ENCODE measurements around the gene PARD6G. TPM values are rescaled to one million over a fixed set of nuclear protein-coding genes. Genes with fewer than 3 reads are reported as not detected.

Gene PARD6G
- total RNA-seq, 1 donor from 2014 or later: 29.6 TPM

- no peaks in the 10 kb centered on the region for H3K36me3 ChIP-seq (ENCODE audit: insufficient read depth, low read length)
- peaks cover 20% of the 10 kb centered on the region for H4K20me1 ChIP-seq (ENCODE audit: insufficient read depth, low read length)
- H3K4me3 Mint-ChIP-seq (ENCODE audit: unreplicated experiment): no peak overlapping the region
- peaks cover 10% of the 10 kb centered on the region for H3K4me1 Mint-ChIP-seq (ENCODE audit: low read depth, unreplicated experiment)
- no peaks in the 10 kb centered on the region for H3K4me1 ChIP-seq (ENCODE audit: insufficient read depth, low read length)
- no peaks in the 10 kb centered on the region for H3K9me3 ChIP-seq (ENCODE audit: insufficient read depth, low read depth, low read length)
- no peaks in the 10 kb centered on the region for H3K27me3 Mint-ChIP-seq (ENCODE audit: low read depth, unreplicated experiment)
- no peak overlapping the region for H3K4me2 ChIP-seq (ENCODE audit: low read length)
- H2AFZ ChIP-seq (ENCODE audit: low read depth, low read length): no peak overlapping the region
- no peak for FAIRE-seq
- DNase-seq (ENCODE audit: low read depth): no peak
- H3K79me2 ChIP-seq (ENCODE audit: insufficient read depth, low read length): no peaks in the 10 kb centered on the region
- H3K27me3 ChIP-seq (ENCODE audit: insufficient read depth, low read length): no peaks in the 10 kb centered on the region
- peaks cover 7% of the 10 kb centered on the region for H3K36me3 Mint-ChIP-seq (ENCODE audit: low read depth, unreplicated experiment)
- H3K27ac ChIP-seq (ENCODE audit: low read depth, low read length): no peak overlapping the region
- TF ChIP-seq CTCF (IDR thresholded peaks at IDR 0.05; ENCODE audit: insufficient read depth, low read depth, low read length) (no peak), EZH2 (IDR thresholded peaks at IDR 0.05; ENCODE audit: insufficient read depth, low read length) (no peak)
- no peak overlapping the region for H3K4me3 ChIP-seq (ENCODE audit: insufficient read depth, low read depth, low read length)
- H3K9ac ChIP-seq (ENCODE audit: low read length): no peak overlapping the region
- no peaks in the 10 kb centered on the region for H3K9me3 Mint-ChIP-seq (ENCODE audit: unreplicated experiment)
- peak overlapping the region; percentile 77 for H3K27ac Mint-ChIP-seq (ENCODE audit: unreplicated experiment)
Observed at GRCh38 chr18:80178935-80179818, 68.1 kb downstream of the PARD6G start.

- H3K9me3 ChIP-seq (ENCODE audit: insufficient read depth, low read depth, low read length): no peaks in the 10 kb centered on the region
- no peaks in the 10 kb centered on the region for H3K27me3 Mint-ChIP-seq (ENCODE audit: low read depth, unreplicated experiment)
- no peaks in the 10 kb centered on the region for H3K36me3 ChIP-seq (ENCODE audit: insufficient read depth, low read length)
- no peak overlapping the region for H3K27ac Mint-ChIP-seq (ENCODE audit: unreplicated experiment)
- H3K27me3 ChIP-seq (ENCODE audit: insufficient read depth, low read length): no peaks in the 10 kb centered on the region
- no peak overlapping the region for H3K27ac ChIP-seq (ENCODE audit: low read depth, low read length)
- H3K4me3 Mint-ChIP-seq (ENCODE audit: unreplicated experiment): no peak overlapping the region
- no peaks in the 10 kb centered on the region for H3K4me1 ChIP-seq (ENCODE audit: insufficient read depth, low read length)
- H2AFZ ChIP-seq (ENCODE audit: low read depth, low read length): no peak overlapping the region
- no peak overlapping the region for H3K4me3 ChIP-seq (ENCODE audit: insufficient read depth, low read depth, low read length)
- no peaks in the 10 kb centered on the region for H3K9me3 Mint-ChIP-seq (ENCODE audit: unreplicated experiment)
- no peak for FAIRE-seq
- H4K20me1 ChIP-seq (ENCODE audit: insufficient read depth, low read length): peaks cover 11% of the 10 kb centered on the region
- peaks cover 8% of the 10 kb centered on the region for H3K36me3 Mint-ChIP-seq (ENCODE audit: low read depth, unreplicated experiment)
- TF ChIP-seq CTCF (IDR thresholded peaks at IDR 0.05; ENCODE audit: insufficient read depth, low read depth, low read length) (no peak), EZH2 (IDR thresholded peaks at IDR 0.05; ENCODE audit: insufficient read depth, low read length) (no peak)
- no peak overlapping the region for H3K4me2 ChIP-seq (ENCODE audit: low read length)
- no peak for DNase-seq (ENCODE audit: low read depth)
- H3K9ac ChIP-seq (ENCODE audit: low read length): no peak overlapping the region
- H3K4me1 Mint-ChIP-seq (ENCODE audit: low read depth, unreplicated experiment): peaks cover 6% of the 10 kb centered on the region
- no peaks in the 10 kb centered on the region for H3K79me2 ChIP-seq (ENCODE audit: insufficient read depth, low read length)
Observed at GRCh38 chr18:80177128-80177527, 70.2 kb downstream of the PARD6G start.

All from astrocyte (in vitro differentiated cells and primary cell).